Activated CD8-positive, alpha-beta memory T cell treated with anti-CD3 and anti-CD28 coated beads, Interleukin-2, amount 10 ng/mL, durations not matched to agents 7 days and 5 days (primary cell): ENCODE measurements around the gene CMTR1. TPM values are rescaled to one million over a fixed set of nuclear protein-coding genes. Genes with fewer than 3 reads are reported as not detected.
"Not testable (repeated sequence)": the region's sequence is repeated elsewhere in the genome, so short reads cannot be mapped to it uniquely, and the experiment has no call there.

Experiments
- ATAC-seq: fragments of 150-1000 bp; cut with Tn5 transposase; one replicate; pipeline ENCODE4 v1.10.0; 2021; ENCODE audit warnings: moderate library complexity
- CTCF ChIA-PET: fragments of 350-600 bp; sonication (Branson Sonifier 250); formaldehyde crosslinking; loops from one replicate; lab custom pipeline; 2021; ENCODE audit warnings: antibody characterized with exemption; lab: Charles Lee
- DNase-seq: peaks from one replicate; pipeline ENCODE4 v3.0.0-alpha.2; 2020
- H3K27ac Mint-ChIP-seq: one replicate; pipeline ENCODE4 v1.8.0; 2021; ENCODE audit warnings: mild to moderate bottlenecking, mixed read lengths
- H3K27me3 Mint-ChIP-seq: one replicate; pipeline ENCODE4 v1.8.0; 2021; ENCODE audit warnings: mixed read lengths
- H3K36me3 Mint-ChIP-seq: one replicate; pipeline ENCODE4 v1.8.0; 2021; ENCODE audit warnings: mild to moderate bottlenecking, mixed read lengths
- H3K4me1 Mint-ChIP-seq: one replicate; pipeline ENCODE4 v1.8.0; 2021; ENCODE audit warnings: mixed read lengths
- H3K4me3 Mint-ChIP-seq: one replicate; pipeline ENCODE4 v1.8.0; 2021; ENCODE audit warnings: mild to moderate bottlenecking, moderate library complexity, mixed read lengths
- H3K9me3 Mint-ChIP-seq: one replicate; pipeline ENCODE4 v1.8.0; 2022; ENCODE audit warnings: low read depth, mixed read lengths
- total RNA-seq, 2 experiments: library from RNA; stranded (reverse); gene quantifications; one replicate each; pipeline ENCODE4 v1.2.3, GENCODE V29; 2021

Gene CMTR1
- total RNA-seq, 2 experiments from 2014 or later, result 83.9 to 120 TPM

- Mint-ChIP-seq H3K27me3 (no peaks in the 10 kb centered on the region), H3K9me3 (no peaks in the 10 kb centered on the region), H3K27ac (peak overlapping the region; percentile 90), H3K4me1 (peaks cover 37% of the 10 kb centered on the region), H3K36me3 (peaks cover 52% of the 10 kb centered on the region), H3K4me3 (peak overlapping the region; percentile 75)
- DNase-seq (no peak), ATAC-seq (peak; percentile 52)
- CTCF ChIA-PET, result interaction anchor here (0.6 to 1.5 kb wide), 3 partner anchors 9 to 24 kb away, joined by 3 to 6 read pairs (median 3); partner anchors contain the start of gene CMTR1
These were observed 9.6 kb downstream of the CMTR1 start for GRCh38 chr6:37442416-37443215.

- CTCF ChIA-PET, result interaction anchor here (0.6 to 1.0 kb wide), 2 partner anchors 139 to 249 kb away, joined by 3 read pairs; no protein-coding TSS in a partner anchor
- H3K4me1 Mint-ChIP-seq, result peaks cover 34% of the 10 kb centered on the region
These were observed 10.2 kb downstream of the CMTR1 start for GRCh38 chr6:37443216-37443542.

GRCh38 chr6:37449984-37450383 is 17.0 kb downstream of the CMTR1 start:
- Mint-ChIP-seq H3K9me3 (no peaks in the 10 kb centered on the region), H3K27me3 (no peaks in the 10 kb centered on the region), H3K27ac (no peak overlapping the region), H3K4me1 (peaks cover 13% of the 10 kb centered on the region), H3K4me3 (no peak overlapping the region), H3K36me3 (peaks cover 76% of the 10 kb centered on the region)
- ATAC-seq (no peak), DNase-seq (no peak)
- CTCF ChIA-PET, result interaction anchor here (0.9 kb wide), 1 partner anchor 16 kb away, joined by 3 read pairs; no protein-coding TSS in a partner anchor

More at GRCh38 chr6:37443216-37443542, 10.2 kb downstream of the CMTR1 start:
- peak overlapping the region; percentile 90 for H3K27ac Mint-ChIP-seq
- DNase-seq, H3K27me3 Mint-ChIP-seq, H3K9me3 Mint-ChIP-seq, ATAC-seq: not testable (repeated sequence)
- H3K4me3 Mint-ChIP-seq, result peak overlapping the region; percentile 75
- H3K36me3 Mint-ChIP-seq, result peaks cover 51% of the 10 kb centered on the region

- no peaks in the 10 kb centered on the region for H3K9me3 Mint-ChIP-seq
- ATAC-seq (no peak), DNase-seq (no peak)
- peaks cover 13% of the 10 kb centered on the region for H3K4me1 Mint-ChIP-seq
- H3K27ac Mint-ChIP-seq, result no peak overlapping the region
- CTCF ChIA-PET, result interaction anchor here (0.7 to 1.2 kb wide), 2 partner anchors 10 to 13 kb away, joined by 3 read pairs; no protein-coding TSS in a partner anchor
- H3K36me3 Mint-ChIP-seq, result peaks cover 75% of the 10 kb centered on the region
- no peaks in the 10 kb centered on the region for H3K27me3 Mint-ChIP-seq
- no peak overlapping the region for H3K4me3 Mint-ChIP-seq
These were observed 18.6 kb downstream of the CMTR1 start for GRCh38 chr6:37451441-37452193.

- Mint-ChIP-seq H3K4me3 (no peak overlapping the region), H3K27ac (peak overlapping the region; percentile 16), H3K9me3 (no peaks in the 10 kb centered on the region), H3K27me3 (no peaks in the 10 kb centered on the region), H3K36me3 (peaks cover 75% of the 10 kb centered on the region), H3K4me1 (peaks cover 13% of the 10 kb centered on the region)
- DNase-seq, result no peak
- CTCF ChIA-PET, result interaction anchor here (0.9 to 1.2 kb wide), 2 partner anchors 14 to 38 kb away, joined by 3 read pairs; no protein-coding TSS in a partner anchor
- ATAC-seq, result no peak
These were observed 19.5 kb downstream of the CMTR1 start for GRCh38 chr6:37452522-37452921.

GRCh38 chr6:37454420-37455140 is 21.6 kb downstream of the CMTR1 start:
- no peak for DNase-seq
- peaks cover 75% of the 10 kb centered on the region for H3K36me3 Mint-ChIP-seq
- no peaks in the 10 kb centered on the region for H3K9me3 Mint-ChIP-seq
- no peak overlapping the region for H3K27ac Mint-ChIP-seq
- CTCF ChIA-PET, result interaction anchor here (0.6 to 2.4 kb wide), 5 partner anchors 43 to 129 kb away, joined by 3 to 6 read pairs (median 3); no protein-coding TSS in a partner anchor
- H3K4me3 Mint-ChIP-seq, result no peak overlapping the region
- H3K4me1 Mint-ChIP-seq, result peaks cover 13% of the 10 kb centered on the region
- no peak for ATAC-seq
- no peaks in the 10 kb centered on the region for H3K27me3 Mint-ChIP-seq

- no peaks in the 10 kb centered on the region for H3K27me3 Mint-ChIP-seq
- no peak for DNase-seq
- CTCF ChIA-PET, result interaction anchor here (2.4 kb wide), 1 partner anchor 110 kb away, joined by 6 read pairs; no protein-coding TSS in a partner anchor
- H3K9me3 Mint-ChIP-seq, result no peaks in the 10 kb centered on the region
- H3K27ac Mint-ChIP-seq, result no peak overlapping the region
- ATAC-seq, result no peak
- H3K4me1 Mint-ChIP-seq, result peaks cover 13% of the 10 kb centered on the region
- no peak overlapping the region for H3K4me3 Mint-ChIP-seq
- H3K36me3 Mint-ChIP-seq, result peaks cover 73% of the 10 kb centered on the region
These were observed 23.1 kb downstream of the CMTR1 start for GRCh38 chr6:37456126-37456525.

GRCh38 chr6:37456816-37457560 is 24.0 kb downstream of the CMTR1 start:
- Mint-ChIP-seq H3K27me3 (no peaks in the 10 kb centered on the region), H3K4me1 (peaks cover 11% of the 10 kb centered on the region), H3K27ac (no peak overlapping the region), H3K4me3 (no peak overlapping the region), H3K9me3 (no peaks in the 10 kb centered on the region), H3K36me3 (peaks cover 73% of the 10 kb centered on the region)
- DNase-seq (no peak), ATAC-seq (no peak)
- CTCF ChIA-PET, result interaction anchor here (2.4 kb wide), 1 partner anchor 109 kb away, joined by 6 read pairs; no protein-coding TSS in a partner anchor

- H3K9me3 Mint-ChIP-seq, result no peaks in the 10 kb centered on the region
- no peak overlapping the region for H3K27ac Mint-ChIP-seq
- no peaks in the 10 kb centered on the region for H3K27me3 Mint-ChIP-seq
- no peak for ATAC-seq
- no peak overlapping the region for H3K4me3 Mint-ChIP-seq
- H3K4me1 Mint-ChIP-seq, result no peaks in the 10 kb centered on the region
- no peak for DNase-seq
- H3K36me3 Mint-ChIP-seq, result peaks cover 72% of the 10 kb centered on the region
- CTCF ChIA-PET, result interaction anchor here (1.3 kb wide), 1 partner anchor 98 kb away, joined by 3 read pairs; no protein-coding TSS in a partner anchor
These were observed 27.2 kb downstream of the CMTR1 start for GRCh38 chr6:37459981-37460800.

- CTCF ChIA-PET, result interaction anchor here (1.0 kb wide), 1 partner anchor 9 kb away, joined by 3 read pairs; no protein-coding TSS in a partner anchor
These were observed 27.8 kb downstream of the CMTR1 start for GRCh38 chr6:37460805-37461204.

GRCh38 chr6:37463110-37463509 is 30.1 kb downstream of the CMTR1 start:
- H3K27ac Mint-ChIP-seq, result peak overlapping the region; percentile 21
- H3K36me3 Mint-ChIP-seq, result peaks cover 74% of the 10 kb centered on the region
- CTCF ChIA-PET, result no interaction called here

More at GRCh38 chr6:37460805-37461204, 27.8 kb downstream of the CMTR1 start:
- H3K27me3 Mint-ChIP-seq, result no peaks in the 10 kb centered on the region
- H3K27ac Mint-ChIP-seq, result no peak overlapping the region
- DNase-seq, result no peak
- H3K4me1 Mint-ChIP-seq, result no peaks in the 10 kb centered on the region
- H3K9me3 Mint-ChIP-seq, result no peaks in the 10 kb centered on the region
- H3K36me3 Mint-ChIP-seq, result peaks cover 72% of the 10 kb centered on the region
- ATAC-seq, result no peak
- no peak overlapping the region for H3K4me3 Mint-ChIP-seq

More at GRCh38 chr6:37463110-37463509, 30.1 kb downstream of the CMTR1 start:
- Mint-ChIP-seq H3K4me3 (no peak overlapping the region), H3K27me3 (no peaks in the 10 kb centered on the region), H3K9me3 (peaks cover 4% of the 10 kb centered on the region), H3K4me1 (no peaks in the 10 kb centered on the region)
- DNase-seq, result no peak
- ATAC-seq, result no peak
